ENCODE results near the gene ZNF287. TPM values are rescaled to one million over a fixed set of nuclear protein-coding genes. Genes with fewer than 3 reads are reported as not detected.

Gene ZNF287
- total RNA-seq: 1 to 10 TPM; 7.3 to 9.2 TPM

DNA sequence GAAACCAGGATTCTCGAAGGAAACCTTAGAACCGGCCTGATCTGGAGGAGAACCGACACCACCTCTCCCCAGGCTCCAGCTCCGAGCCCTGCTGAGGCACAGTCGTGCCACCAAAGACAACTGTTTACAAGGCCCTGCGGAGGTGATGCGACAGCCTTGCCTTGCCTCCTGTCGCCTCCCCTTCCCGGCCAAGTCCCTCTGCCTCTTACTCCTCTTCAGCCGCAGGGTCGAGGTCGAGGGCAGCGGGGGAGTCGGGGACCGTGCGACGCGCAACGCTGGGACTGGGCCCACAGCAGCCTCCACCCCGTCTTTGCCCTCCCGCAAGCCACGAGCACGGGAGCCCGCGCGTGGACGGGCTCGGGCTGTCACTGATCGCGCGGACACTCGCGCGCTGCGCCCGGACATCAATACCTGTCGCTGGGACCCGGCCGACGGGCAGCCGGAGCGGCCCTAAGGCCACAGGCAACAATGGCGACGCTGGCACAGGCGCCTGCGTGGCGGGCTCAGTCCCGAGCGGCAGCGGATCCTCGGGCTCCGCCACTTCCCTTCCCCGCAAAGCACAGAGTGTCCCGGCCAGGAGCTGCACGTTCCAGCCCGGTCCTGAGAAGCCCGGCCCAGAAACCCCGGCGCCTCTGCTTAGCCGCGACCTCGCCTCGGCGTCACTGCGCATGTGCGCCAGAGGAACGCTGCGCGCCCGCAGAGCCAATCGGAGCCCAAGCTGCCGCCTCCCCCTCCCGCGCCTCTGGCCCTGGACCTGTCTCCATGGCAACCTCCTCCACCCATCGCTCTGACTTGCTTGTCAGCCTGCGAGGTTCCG, at the start of gene ZNF287:
ZNF287 (minus strand) TSS at position 664 of the 817 bp plus-strand sequence. CDS start 1,473 bp downstream, outside the sequence.
- Mint-ChIP-seq H3K4me3 (peak within 1 kb of the TSS; percentile 88 to 95), H3K36me3 (ENCODE audit: insufficient read depth in 2 of 2) (peaks cover 5 to 7% of the 10 kb centered on the region in 2 donors), H3K27me3 (ENCODE audit: low read depth) (peaks cover 5% of the 10 kb centered on the region), H3K9me3 (no peaks in the 10 kb centered on the region), H3K4me1 (ENCODE audit: low read depth) (peaks cover 24% of the 10 kb centered on the region), H3K27ac (peak within 1 kb of the TSS; percentile 58)
- ATAC-seq (replicated peaks in 1 of 2) (peak; percentile 97 to 98), DNase-seq (peak; percentile 93 to 95)

- H3K27ac Mint-ChIP-seq: no peak overlapping the region
These were observed 48.6 kb upstream of the ZNF287 start for GRCh38 chr17:16617481-16618060.

DNA sequence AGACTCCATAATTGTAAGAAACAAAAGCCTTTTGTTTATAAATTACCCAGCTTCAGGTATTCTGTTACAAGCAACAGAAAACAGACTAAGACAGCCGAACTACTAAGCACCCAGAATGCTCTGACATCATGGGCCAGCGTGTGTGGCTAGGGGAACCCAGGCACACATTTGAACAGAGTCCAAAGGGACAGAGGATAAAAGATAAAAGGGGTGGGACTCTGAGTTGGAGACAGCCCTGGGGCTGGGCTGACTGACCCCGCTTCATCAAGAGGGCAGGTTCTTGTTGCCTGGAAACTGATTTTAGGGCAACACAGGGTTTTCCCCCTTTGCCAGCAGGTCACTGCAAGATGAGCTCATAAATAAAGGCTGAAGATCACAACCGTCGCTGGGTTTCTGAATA, 30.5 kb upstream of the ZNF287 start:
- Mint-ChIP-seq H3K4me3 (no peak overlapping the region), H3K27ac (no peak overlapping the region), H3K4me1 (ENCODE audit: low read depth) (no peaks in the 10 kb centered on the region), H3K27me3 (ENCODE audit: low read depth) (peaks cover 2% of the 10 kb centered on the region), H3K9me3 (peaks cover 9 to 11% of the 10 kb centered on the region in 2 donors), H3K36me3 (ENCODE audit: insufficient read depth in 2 of 2) (peaks cover 0 to 4% of the 10 kb centered on the region in 2 donors)
- ATAC-seq (replicated peaks in 1 of 2) (no peak), DNase-seq (no peak)

More at GRCh38 chr17:16617481-16618060, 48.6 kb upstream of the ZNF287 start:
- Mint-ChIP-seq H3K9me3 (peaks cover 27 to 31% of the 10 kb centered on the region in 2 donors), H3K27me3 (ENCODE audit: low read depth) (no peaks in the 10 kb centered on the region), H3K36me3 (ENCODE audit: insufficient read depth in 2 of 2) (peaks cover 10 to 39% of the 10 kb centered on the region in 2 donors), H3K4me1 (ENCODE audit: low read depth) (no peaks in the 10 kb centered on the region), H3K4me3 (no peak overlapping the region)
- ATAC-seq (replicated peaks in 1 of 2): no peak
- no peak for DNase-seq

DNA sequence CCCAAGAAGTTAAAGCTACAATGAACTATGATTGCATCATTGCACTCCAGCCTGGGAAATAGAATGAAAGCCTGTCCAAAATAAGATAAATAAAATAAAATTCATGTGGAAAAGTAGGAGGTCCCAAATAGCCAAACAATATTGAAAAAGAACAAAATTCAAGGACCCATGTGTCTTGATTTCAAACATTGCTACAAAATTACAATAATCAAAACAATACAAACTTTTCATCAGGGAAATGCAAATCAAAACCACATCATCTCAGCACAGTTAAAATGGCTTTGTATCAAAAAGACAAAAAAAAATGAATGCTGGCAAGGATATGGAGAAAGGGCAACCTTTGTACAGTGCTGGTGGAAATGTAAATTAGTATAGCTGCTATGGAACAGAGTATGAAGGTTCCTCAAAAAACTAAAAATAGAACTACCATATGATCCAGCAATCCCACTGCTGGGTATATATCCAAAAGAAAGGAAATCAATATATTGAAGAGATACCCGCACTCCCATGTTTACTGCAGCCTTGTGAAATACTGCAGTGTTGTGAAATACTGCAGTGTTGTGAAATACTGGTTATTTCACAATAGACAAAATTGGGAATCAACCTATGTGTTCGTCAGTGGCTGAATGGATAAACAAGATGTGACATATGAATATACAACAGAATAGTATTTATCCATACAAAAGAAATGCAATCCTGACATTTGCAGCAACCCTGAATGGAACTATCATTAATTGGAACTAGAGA, 24.5 kb upstream of the ZNF287 start:
- Mint-ChIP-seq H3K27me3 (ENCODE audit: low read depth) (peaks cover 22% of the 10 kb centered on the region), H3K4me3 (no peak overlapping the region), H3K27ac (no peak overlapping the region), H3K9me3 (no peaks in the 10 kb centered on the region), H3K4me1 (ENCODE audit: low read depth) (no peaks in the 10 kb centered on the region), H3K36me3 (ENCODE audit: insufficient read depth in 2 of 2) (no peaks in the 10 kb centered on the region)
- DNase-seq (no peak), ATAC-seq (replicated peaks in 1 of 2) (no peak)

GRCh38 chr17:16589097-16589969, 20.3 kb upstream of the ZNF287 start:
- DNase-seq (peak; percentile 92 to 94), ATAC-seq (replicated peaks in 1 of 2) (peak; percentile 88 to 89)
- Mint-ChIP-seq H3K36me3 (ENCODE audit: insufficient read depth in 2 of 2) (no peaks in the 10 kb centered on the region), H3K9me3 (no peaks in the 10 kb centered on the region), H3K27ac (peak overlapping the region; percentile 42), H3K27me3 (ENCODE audit: low read depth) (peaks cover 40% of the 10 kb centered on the region), H3K4me1 (ENCODE audit: low read depth) (peaks cover 4% of the 10 kb centered on the region), H3K4me3 (peak overlapping the region; percentile 79 to 80)

DNA sequence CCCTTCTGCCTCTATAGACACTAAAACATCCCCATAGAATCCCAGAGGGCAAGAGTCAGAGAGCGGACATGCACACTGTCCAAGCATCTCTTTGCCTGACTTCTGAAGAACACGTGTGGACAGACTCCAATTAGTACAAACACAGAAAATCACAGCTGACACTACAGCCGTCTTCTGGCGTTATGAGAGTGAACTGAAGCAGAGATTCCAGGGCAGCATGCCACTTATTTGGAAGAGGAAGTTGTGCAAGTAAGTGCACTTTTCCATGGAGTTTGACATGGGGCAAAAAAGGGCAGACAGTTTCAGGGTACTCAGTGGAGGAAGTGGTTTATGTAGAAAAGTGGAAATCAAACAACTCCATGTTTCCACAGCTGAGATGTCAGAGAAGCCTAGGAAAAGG, 16.8 kb upstream of the ZNF287 start:
- no peak for ATAC-seq (replicated peaks in 1 of 2)
- Mint-ChIP-seq H3K9me3 (no peaks in the 10 kb centered on the region), H3K4me3 (no peak overlapping the region), H3K36me3 (ENCODE audit: insufficient read depth in 2 of 2) (no peaks in the 10 kb centered on the region), H3K27ac (no peak overlapping the region), H3K4me1 (ENCODE audit: low read depth) (peaks cover 19% of the 10 kb centered on the region), H3K27me3 (ENCODE audit: low read depth) (peaks cover 33% of the 10 kb centered on the region)
- DNase-seq: no peak

- DNase-seq: peak; percentile 94
- H3K27me3 Mint-ChIP-seq (ENCODE audit: low read depth): peaks cover 34% of the 10 kb centered on the region
- ATAC-seq (replicated peaks in 1 of 2): peak; percentile 98
- H3K4me3 Mint-ChIP-seq: peak overlapping the region; percentile 87 to 92
- H3K36me3 Mint-ChIP-seq (ENCODE audit: insufficient read depth in 2 of 2): peaks cover 0 to 2% of the 10 kb centered on the region in 2 donors
- H3K4me1 Mint-ChIP-seq (ENCODE audit: low read depth): peaks cover 19% of the 10 kb centered on the region
- H3K27ac Mint-ChIP-seq: peak overlapping the region; percentile 98
- H3K9me3 Mint-ChIP-seq: no peaks in the 10 kb centered on the region
These were observed 15.4 kb upstream of the ZNF287 start for GRCh38 chr17:16584273-16584995.

DNA sequence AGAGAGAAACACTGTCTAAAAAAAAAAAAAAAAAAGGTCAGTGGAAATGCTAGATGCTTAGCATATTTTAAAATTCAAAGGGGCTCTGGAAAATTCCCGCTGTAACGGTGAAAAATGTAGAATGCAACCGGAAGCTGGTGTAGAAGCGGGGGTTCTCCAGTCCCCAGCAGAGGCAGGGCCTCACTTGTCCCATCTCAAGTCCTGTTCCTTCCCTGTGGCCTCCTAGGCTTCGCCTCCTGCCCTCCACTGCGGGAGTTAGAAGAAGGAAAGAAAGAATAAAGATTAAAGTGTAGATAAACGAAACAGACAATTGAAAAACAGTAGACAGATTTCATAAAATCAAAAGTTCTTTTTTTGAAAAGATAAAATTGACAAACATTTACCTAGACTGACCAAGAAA, 14.8 kb upstream of the ZNF287 start:
- Mint-ChIP-seq H3K4me1 (ENCODE audit: low read depth) (peaks cover 19% of the 10 kb centered on the region), H3K36me3 (ENCODE audit: insufficient read depth in 2 of 2) (peaks cover 0 to 2% of the 10 kb centered on the region in 2 donors), H3K9me3 (no peaks in the 10 kb centered on the region), H3K4me3 (peak overlapping the region; percentile 87 to 92), H3K27ac (peak overlapping the region; percentile 98), H3K27me3 (ENCODE audit: low read depth) (peaks cover 37% of the 10 kb centered on the region)
- DNase-seq: no peak
- ATAC-seq (replicated peaks in 1 of 2): peak; percentile 18 to 20

DNA sequence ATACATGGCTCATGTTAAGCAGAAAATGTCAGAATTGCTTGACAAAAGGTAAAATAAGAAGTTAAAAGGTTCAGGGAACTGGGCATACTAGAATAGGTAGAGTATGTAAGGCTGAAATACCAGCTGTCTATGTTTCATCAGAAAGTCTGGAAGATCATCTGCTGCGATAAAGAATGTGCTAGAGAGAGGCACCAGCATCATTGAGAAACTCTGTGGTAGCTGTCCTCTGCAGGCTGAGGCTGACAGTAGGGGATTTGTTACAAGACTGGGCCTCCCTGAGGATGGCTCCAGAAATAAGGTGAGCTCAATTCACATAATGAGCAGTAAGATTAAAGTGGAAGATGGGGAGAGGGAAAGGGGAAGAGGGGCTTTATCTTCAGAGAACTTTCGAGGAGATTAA, 4.5 kb upstream of the ZNF287 start:
- H3K27me3 Mint-ChIP-seq (ENCODE audit: low read depth): peaks cover 6% of the 10 kb centered on the region
- no peak overlapping the region for H3K27ac Mint-ChIP-seq
- peaks cover 10% of the 10 kb centered on the region for H3K4me1 Mint-ChIP-seq (ENCODE audit: low read depth)
- no peak for ATAC-seq (replicated peaks in 1 of 2)
- H3K9me3 Mint-ChIP-seq: no peaks in the 10 kb centered on the region
- no peaks in the 10 kb centered on the region for H3K36me3 Mint-ChIP-seq (ENCODE audit: insufficient read depth in 2 of 2)
- no peak for DNase-seq
- H3K4me3 Mint-ChIP-seq: no peak overlapping the region

DNA sequence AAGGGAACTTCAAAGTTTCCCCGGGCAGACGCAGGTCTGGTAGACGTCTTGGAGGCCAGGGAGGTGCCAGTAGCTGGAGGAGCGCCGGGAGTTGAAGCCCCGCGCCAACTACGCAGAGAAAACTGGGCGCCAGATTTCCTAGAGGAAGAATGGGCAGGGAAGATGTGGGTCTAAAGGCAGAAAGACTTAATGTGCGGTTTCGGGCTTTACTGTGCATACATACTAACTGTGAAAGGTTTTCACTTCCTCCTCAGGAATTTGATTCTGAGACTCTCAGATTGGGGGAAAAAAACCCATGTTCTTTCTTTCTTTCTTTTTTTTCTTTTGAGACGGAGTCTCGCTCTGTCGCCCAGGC, 331 bp upstream of the ZNF287 start:
- Mint-ChIP-seq H3K4me3 (peak overlapping the region; percentile 88 to 95), H3K36me3 (ENCODE audit: insufficient read depth in 2 of 2) (peaks cover 5 to 6% of the 10 kb centered on the region in 2 donors), H3K9me3 (no peaks in the 10 kb centered on the region), H3K27me3 (ENCODE audit: low read depth) (peaks cover 6% of the 10 kb centered on the region), H3K27ac (peak overlapping the region; percentile 58), H3K4me1 (ENCODE audit: low read depth) (peaks cover 24% of the 10 kb centered on the region)
- no peak for DNase-seq
- no peak for ATAC-seq (replicated peaks in 1 of 2)

- ATAC-seq (replicated peaks in 1 of 2): no peak
- Mint-ChIP-seq H3K36me3 (ENCODE audit: insufficient read depth in 2 of 2) (peaks cover 46 to 73% of the 10 kb centered on the region in 2 donors), H3K4me3 (no peak overlapping the region), H3K9me3 (peaks cover 20 to 35% of the 10 kb centered on the region in 2 donors), H3K4me1 (ENCODE audit: low read depth) (peaks cover 3% of the 10 kb centered on the region), H3K27ac (no peak overlapping the region), H3K27me3 (ENCODE audit: low read depth) (no peaks in the 10 kb centered on the region)
- no peak for DNase-seq
These were observed 16.4 kb downstream of the ZNF287 start for GRCh38 chr17:16552637-16553045.
